ENCODE results near the gene GLT8D2.
A peak's percentile ranks its signal among the peaks of the same experiment; 100 is the strongest.
"Not testable (repeated sequence)": the region's sequence is repeated elsewhere in the genome, so short reads cannot be mapped to it uniquely, and the experiment has no call there.

Gene GLT8D2

GRCh38 chr12:104050436-104050835 is 449 bp upstream of the GLT8D2 start:
- DNase-seq (ENCODE audit: low read depth): no peak

GRCh38 chr12:104049278-104049902 is 597 bp downstream of the GLT8D2 start:
- peak; percentile 53 for DNase-seq (ENCODE audit: low read depth)

GRCh38 chr12:104048811-104049210 is 1.2 kb downstream of the GLT8D2 start:
- DNase-seq (ENCODE audit: low read depth): no peak

- DNase-seq (ENCODE audit: low read depth): no peak
Measured at GRCh38 chr12:104048162-104048561, 1.8 kb downstream of the GLT8D2 start.

- no peak for DNase-seq (ENCODE audit: low read depth)
Measured at GRCh38 chr12:104046306-104046705, 3.7 kb downstream of the GLT8D2 start.

GRCh38 chr12:104044158-104044557 is 5.8 kb downstream of the GLT8D2 start:
- no peak for DNase-seq (ENCODE audit: low read depth)

- DNase-seq (ENCODE audit: low read depth): no peak
Measured at GRCh38 chr12:104042580-104042979, 7.4 kb downstream of the GLT8D2 start.

- not testable (repeated sequence) for DNase-seq (ENCODE audit: low read depth)
Measured at GRCh38 chr12:104039769-104040168, 10.2 kb downstream of the GLT8D2 start.

GRCh38 chr12:104036143-104036542 is 13.8 kb downstream of the GLT8D2 start:
- DNase-seq (ENCODE audit: low read depth): not testable (repeated sequence)

- DNase-seq (ENCODE audit: low read depth): not testable (repeated sequence)
Measured at GRCh38 chr12:104030596-104030995, 19.4 kb downstream of the GLT8D2 start.

GRCh38 chr12:104026841-104027599 is 23.0 kb downstream of the GLT8D2 start:
- DNase-seq (ENCODE audit: low read depth): no peak

GRCh38 chr12:104025771-104026170 is 24.2 kb downstream of the GLT8D2 start:
- DNase-seq (ENCODE audit: low read depth): no peak

GRCh38 chr12:104024348-104024747 is 25.6 kb downstream of the GLT8D2 start:
- no peak for DNase-seq (ENCODE audit: low read depth)

GRCh38 chr12:104023710-104024109 is 26.3 kb downstream of the GLT8D2 start:
- no peak for DNase-seq (ENCODE audit: low read depth)

GRCh38 chr12:104022786-104023185 is 27.2 kb downstream of the GLT8D2 start:
- no peak for DNase-seq (ENCODE audit: low read depth)

GRCh38 chr12:104021862-104022261 is 28.1 kb downstream of the GLT8D2 start:
- not testable (repeated sequence) for DNase-seq (ENCODE audit: low read depth)

GRCh38 chr12:104012331-104012730 is 37.7 kb downstream of the GLT8D2 start:
- no peak for DNase-seq (ENCODE audit: low read depth)

GRCh38 chr12:104011253-104011652 is 38.7 kb downstream of the GLT8D2 start:
- peak; percentile 60 for DNase-seq (ENCODE audit: low read depth)

GRCh38 chr12:104010606-104011169 is 39.3 kb downstream of the GLT8D2 start:
- no peak for DNase-seq (ENCODE audit: low read depth)

- DNase-seq (ENCODE audit: low read depth): no peak
Measured at GRCh38 chr12:104010121-104010520, 39.9 kb downstream of the GLT8D2 start.

GRCh38 chr12:104006929-104007328 is 43.1 kb downstream of the GLT8D2 start:
- peak; percentile 62 for DNase-seq (ENCODE audit: low read depth)

GRCh38 chr12:104003596-104003995 is 46.4 kb downstream of the GLT8D2 start:
- DNase-seq (ENCODE audit: low read depth): no peak

GRCh38 chr12:104002686-104003085 is 47.3 kb downstream of the GLT8D2 start:
- DNase-seq (ENCODE audit: low read depth): peak; percentile 22
